MCF 10A (cell line): ENCODE measurements around the gene SEC24A. TPM values are rescaled to one million over a fixed set of nuclear protein-coding genes. Genes with fewer than 3 reads are reported as not detected.
A peak's percentile ranks its signal among the peaks of the same experiment; 100 is the strongest.
"Not testable (repeated sequence)": the region's sequence is repeated elsewhere in the genome, so short reads cannot be mapped to it uniquely, and the experiment has no call there.

Experiments
- BruUV-seq: library from RNA; stranded (reverse); fragments of 400-500 nt; replicated peaks from 2 replicates; lab custom pipeline; 2021; lab: Mats Ljungman, UMichigan
- CTCF ChIA-PET: fragments of 300-600 bp; sonication (Branson Sonifier 250); formaldehyde crosslinking; extraction: SDS; loops from one replicate; lab custom pipeline; 2021; ENCODE audit warnings: antibody characterized with exemption, inconsistent platforms; lab: Yijun Ruan, JAX
- POLR2A ChIA-PET: fragments of 300-600, 350-650 bp; sonication (Branson Sonifier 250); formaldehyde crosslinking; extraction: SDS; loops from one replicate; lab custom pipeline; 2020; ENCODE audit warnings: antibody characterized with exemption, inconsistent platforms; lab: Yijun Ruan, JAX
- DNase-seq: peaks from one replicate; pipeline ENCODE4 v3.0.0-alpha.2; 2018; ENCODE audit not compliant: unreplicated experiment
- H3K27ac Mint-ChIP-seq: one replicate; pipeline ENCODE4 v1.8.0; 2022; ENCODE audit warnings: mild to moderate bottlenecking, low read depth, mixed read lengths; ENCODE audit not compliant: unreplicated experiment
- H3K27me3 Mint-ChIP-seq: one replicate; pipeline ENCODE4 v1.8.0; 2022; ENCODE audit warnings: mixed read lengths; ENCODE audit not compliant: insufficient read depth, unreplicated experiment
- H3K36me3 Mint-ChIP-seq: one replicate; pipeline ENCODE4 v1.8.0; 2022; ENCODE audit warnings: mild to moderate bottlenecking, moderate library complexity, mixed read lengths; ENCODE audit not compliant: insufficient read depth, unreplicated experiment
- H3K4me1 Mint-ChIP-seq: one replicate; pipeline ENCODE4 v1.8.0; 2022; ENCODE audit warnings: mixed read lengths; ENCODE audit not compliant: insufficient read depth, unreplicated experiment
- H3K4me3 Mint-ChIP-seq: one replicate; pipeline ENCODE4 v1.8.0; 2022; ENCODE audit warnings: mild to moderate bottlenecking, moderate library complexity, mixed read lengths; ENCODE audit not compliant: unreplicated experiment
- H3K9me3 Mint-ChIP-seq: one replicate; pipeline ENCODE4 v1.8.0; 2022; ENCODE audit warnings: mixed read lengths; ENCODE audit not compliant: unreplicated experiment
- CTCF ChIP-seq: fragments of 200-600 bp; IDR thresholded peaks from one replicate; pipeline ENCODE4 v1.8.0; 2022; ENCODE audit warnings: antibody characterized with exemption, mild to moderate bottlenecking; ENCODE audit not compliant: unreplicated experiment
- intact Hi-C: fragments of 100-400 bp; cut with micrococcal nuclease; formaldehyde crosslinking; loops from 2 replicates; pipeline ENCODE4 v1.14.1; 2022
- total RNA-seq: library from RNA; stranded (reverse); gene quantifications from 2 replicates; pipeline ENCODE4 v1.2.3, GENCODE V29; 2022

SEC24A gene
- total RNA-seq, 1 experiment from 2014 or later: 41.4 TPM

DNA sequence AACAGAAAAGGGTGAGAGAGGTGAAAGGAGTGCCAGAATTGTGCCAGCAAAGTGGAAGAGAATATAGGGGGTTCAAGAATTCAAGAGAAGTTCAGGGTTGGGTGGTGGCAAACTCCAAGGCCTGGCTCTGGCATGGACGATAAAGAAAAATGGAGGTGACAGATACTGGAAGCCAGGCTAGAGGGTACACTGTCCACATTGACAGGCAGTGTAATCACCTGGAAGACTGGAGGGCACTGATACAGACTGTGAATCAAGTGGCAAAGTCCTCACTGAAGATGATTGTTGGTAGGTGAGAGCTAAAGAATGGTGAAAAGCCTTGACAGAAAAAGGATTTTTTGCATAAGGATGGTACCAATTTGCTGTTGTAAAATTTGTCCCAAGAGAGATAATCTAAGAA, 23.0 kb upstream of the SEC24A start:
- Mint-ChIP-seq H3K9me3 (no peaks in the 10 kb centered on the region), H3K4me3 (no peak overlapping the region), H3K27ac (peak overlapping the region; percentile 40), H3K4me1 (peaks cover 24% of the 10 kb centered on the region), H3K27me3 (no peaks in the 10 kb centered on the region), H3K36me3 (peaks cover 62% of the 10 kb centered on the region)
- POLR2A ChIA-PET: interaction anchor here (1.0 to 5.0 kb wide), 7 partner anchors 9 to 254 kb away, joined by 3 to 33 read pairs (median 4); partner anchors contain the start of genes SEC24A and UBE2B
- intact Hi-C loops: no loop called here
- no peak for DNase-seq
- TF ChIP-seq CTCF: no peak
- CTCF ChIA-PET: interaction anchor here (0.6 kb wide), 1 partner anchor 574 kb away, joined by 3 read pairs; no protein-coding TSS in a partner anchor
- no TSS peak for BruUV-seq

DNA sequence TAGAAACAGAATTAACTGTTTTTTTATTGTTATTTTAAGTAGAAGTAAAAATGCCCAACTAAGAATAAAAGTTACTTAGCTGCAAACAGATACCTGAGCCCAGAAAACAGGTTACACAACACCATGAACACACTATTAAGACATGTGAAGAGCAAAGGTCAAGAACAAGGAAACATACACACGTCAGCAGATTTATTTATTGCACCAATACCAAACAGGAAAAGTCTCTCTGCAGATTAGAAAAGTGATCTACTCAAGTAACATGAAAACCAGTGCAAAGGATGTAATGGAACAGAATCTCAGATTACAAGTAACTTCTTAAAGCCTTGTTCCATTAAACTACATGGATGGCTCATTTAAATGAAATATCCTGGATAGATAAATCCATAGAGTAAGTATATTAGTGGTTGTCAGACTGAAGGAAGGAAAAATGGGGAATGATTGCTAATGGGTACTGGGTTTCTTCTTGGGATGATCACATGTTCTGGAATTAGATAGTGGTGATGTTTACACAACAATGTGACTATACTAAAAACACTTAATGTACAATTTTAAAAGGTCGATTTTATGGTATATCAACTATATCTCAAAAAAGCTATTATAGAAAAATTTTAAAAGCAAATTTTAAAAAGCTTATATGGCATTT, 22.1 kb upstream of the SEC24A start:
- ChIA-PET POLR2A (interaction anchor here (0.6 to 5.0 kb wide), 10 partner anchors 17 to 592 kb away, joined by 3 to 33 read pairs (median 4); partner anchors contain the start of genes SEC24A and UBE2B), CTCF (interaction anchor here (0.6 kb wide), 2 partner anchors 16 to 20 kb away, joined by 3 read pairs; no protein-coding TSS in a partner anchor)
- no TSS peak for BruUV-seq
- no peaks in the 10 kb centered on the region for H3K9me3 Mint-ChIP-seq
- H3K27ac Mint-ChIP-seq: peak overlapping the region; percentile 53
- peak overlapping the region; percentile 22 for H3K4me3 Mint-ChIP-seq
- DNase-seq: peak; percentile 84
- peaks cover 65% of the 10 kb centered on the region for H3K36me3 Mint-ChIP-seq
- no peak for TF ChIP-seq CTCF
- H3K4me1 Mint-ChIP-seq: peaks cover 30% of the 10 kb centered on the region
- intact Hi-C loops: no loop called here
- H3K27me3 Mint-ChIP-seq: no peaks in the 10 kb centered on the region

- Mint-ChIP-seq H3K9me3 (no peaks in the 10 kb centered on the region), H3K27me3 (no peaks in the 10 kb centered on the region), H3K27ac (no peak overlapping the region), H3K4me3 (peak overlapping the region; percentile 41), H3K4me1 (peaks cover 8% of the 10 kb centered on the region), H3K36me3 (peaks cover 24% of the 10 kb centered on the region)
- CTCF ChIA-PET: interaction anchor here (0.6 to 1.6 kb wide), 4 partner anchors 13 to 47 kb away, joined by 3 to 8 read pairs (median 4); no protein-coding TSS in a partner anchor
- DNase-seq: no peak
- intact Hi-C loops: no loop called here
- POLR2A ChIA-PET: interaction anchor here (0.6 to 9.6 kb wide), 6 partner anchors 9 to 1878 kb away, joined by 3 to 142 read pairs (median 3); partner anchors contain the start of genes C5orf24 and SEC24A
- TF ChIP-seq CTCF: no peak
- no TSS peak for BruUV-seq
Measured at GRCh38 chr5:134634227-134634626, 14.4 kb upstream of the SEC24A start.

GRCh38 chr5:134635366-134635765, 13.2 kb upstream of the SEC24A start:
- ChIA-PET POLR2A (interaction anchor here (0.6 to 9.6 kb wide), 2 partner anchors 12 to 1361 kb away, joined by 4 to 142 read pairs; partner anchors contain the start of gene SEC24A), CTCF (interaction anchor here (0.7 to 1.6 kb wide), 4 partner anchors 10 to 104 kb away, joined by 3 to 8 read pairs (median 4); no protein-coding TSS in a partner anchor)
- H3K4me1 Mint-ChIP-seq, H3K4me3 Mint-ChIP-seq, BruUV-seq, H3K27me3 Mint-ChIP-seq, H3K9me3 Mint-ChIP-seq, intact Hi-C loops, H3K27ac Mint-ChIP-seq, DNase-seq: not testable (repeated sequence)
- peaks cover 18% of the 10 kb centered on the region for H3K36me3 Mint-ChIP-seq
